Activated T-cell treated with anti-CD3 and anti-CD28 coated beads for 1 hour (primary cell): ENCODE measurements around the gene PTPN18.
"Not testable (repeated sequence)": the region's sequence is repeated elsewhere in the genome, so short reads cannot be mapped to it uniquely, and the experiment has no call there.

Source experiments
- DNase-seq: peaks from one replicate; pipeline ENCODE4 v3.0.0-alpha.2; 2020; ENCODE audit warnings: low read depth

PTPN18 gene, protein sequence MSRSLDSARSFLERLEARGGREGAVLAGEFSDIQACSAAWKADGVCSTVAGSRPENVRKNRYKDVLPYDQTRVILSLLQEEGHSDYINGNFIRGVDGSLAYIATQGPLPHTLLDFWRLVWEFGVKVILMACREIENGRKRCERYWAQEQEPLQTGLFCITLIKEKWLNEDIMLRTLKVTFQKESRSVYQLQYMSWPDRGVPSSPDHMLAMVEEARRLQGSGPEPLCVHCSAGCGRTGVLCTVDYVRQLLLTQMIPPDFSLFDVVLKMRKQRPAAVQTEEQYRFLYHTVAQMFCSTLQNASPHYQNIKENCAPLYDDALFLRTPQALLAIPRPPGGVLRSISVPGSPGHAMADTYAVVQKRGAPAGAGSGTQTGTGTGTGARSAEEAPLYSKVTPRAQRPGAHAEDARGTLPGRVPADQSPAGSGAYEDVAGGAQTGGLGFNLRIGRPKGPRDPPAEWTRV

GRCh38 chr2:130355578-130356431 is at the start of gene PTPN18:
PTPN18 (plus strand) TSS chr2:130356056; CDS start chr2:130356108, 52 bp downstream.
- DNase-seq = peak; percentile 51

- no peak for DNase-seq
Observed at GRCh38 chr2:130307850-130308249, 48.0 kb upstream of the PTPN18 start.

DNA sequence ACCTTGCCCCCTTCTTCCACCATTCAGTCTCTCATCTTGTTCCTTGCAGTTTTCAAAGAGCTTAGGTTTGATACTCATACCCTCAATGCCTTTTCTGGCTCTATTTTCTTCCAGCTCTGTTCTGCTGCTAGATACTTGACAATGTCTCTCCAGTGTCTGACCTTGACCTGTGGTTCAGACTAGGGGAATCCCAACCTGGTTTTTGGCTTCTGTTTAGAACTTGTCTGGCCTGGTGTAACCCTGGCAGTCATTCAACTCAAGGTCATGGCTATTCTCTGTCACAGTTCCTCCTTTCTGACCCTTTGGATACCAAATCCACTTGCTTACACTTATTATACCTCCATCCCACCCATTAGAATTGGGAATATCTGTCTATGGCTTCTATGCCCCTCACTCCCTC is 45.0 kb upstream of the PTPN18 start:
- DNase-seq = no peak

GRCh38 chr2:130313812-130314334 is 42.0 kb upstream of the PTPN18 start:
- DNase-seq = no peak

DNA sequence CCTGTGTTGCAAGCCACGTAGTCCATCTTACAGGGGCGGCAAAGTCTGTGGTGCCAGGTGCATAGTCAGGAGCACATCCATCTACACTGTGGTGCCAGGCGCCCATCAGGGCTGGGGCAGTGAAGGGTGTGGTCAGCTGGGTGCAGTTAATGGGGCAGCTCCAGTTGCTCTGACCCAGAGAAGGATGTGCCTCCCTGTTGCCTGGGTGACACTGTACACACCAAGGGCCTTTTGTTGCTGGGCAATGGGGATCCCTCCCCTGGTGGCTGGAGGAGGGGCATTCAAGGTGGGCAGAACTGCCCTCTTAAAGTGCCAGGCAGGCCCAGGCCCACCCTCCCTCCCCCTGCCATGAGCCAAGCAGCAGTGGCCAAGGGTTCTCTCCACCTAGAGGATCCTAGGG is 41.5 kb upstream of the PTPN18 start:
- no peak for DNase-seq

- DNase-seq = no peak
Observed at GRCh38 chr2:130316596-130316995, 39.3 kb upstream of the PTPN18 start.

GRCh38 chr2:130318906-130319305 is 37.0 kb upstream of the PTPN18 start:
- no peak for DNase-seq

DNA sequence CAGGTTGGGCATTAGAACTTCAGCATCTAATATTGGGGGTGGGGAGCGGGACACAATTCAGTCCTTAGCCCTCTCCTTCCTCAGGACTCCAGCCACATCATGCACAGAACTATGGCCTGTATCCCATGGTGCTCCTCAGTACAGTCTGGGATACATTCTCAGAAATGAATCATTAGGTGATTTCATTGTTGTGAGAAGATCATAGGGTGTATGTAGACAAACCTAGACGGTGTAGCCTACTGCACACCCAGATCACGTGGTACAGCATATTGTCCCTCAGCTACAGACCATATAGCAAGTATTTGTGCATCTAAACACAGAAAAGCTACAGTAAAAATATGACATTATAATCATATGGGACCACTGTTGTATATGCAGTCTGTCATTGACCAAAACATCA is 36.3 kb upstream of the PTPN18 start:
- DNase-seq = no peak

- no peak for DNase-seq
Observed at GRCh38 chr2:130327703-130328527, 27.9 kb upstream of the PTPN18 start.

- no peak for DNase-seq
Observed at GRCh38 chr2:130328710-130329109, 27.1 kb upstream of the PTPN18 start.

DNA sequence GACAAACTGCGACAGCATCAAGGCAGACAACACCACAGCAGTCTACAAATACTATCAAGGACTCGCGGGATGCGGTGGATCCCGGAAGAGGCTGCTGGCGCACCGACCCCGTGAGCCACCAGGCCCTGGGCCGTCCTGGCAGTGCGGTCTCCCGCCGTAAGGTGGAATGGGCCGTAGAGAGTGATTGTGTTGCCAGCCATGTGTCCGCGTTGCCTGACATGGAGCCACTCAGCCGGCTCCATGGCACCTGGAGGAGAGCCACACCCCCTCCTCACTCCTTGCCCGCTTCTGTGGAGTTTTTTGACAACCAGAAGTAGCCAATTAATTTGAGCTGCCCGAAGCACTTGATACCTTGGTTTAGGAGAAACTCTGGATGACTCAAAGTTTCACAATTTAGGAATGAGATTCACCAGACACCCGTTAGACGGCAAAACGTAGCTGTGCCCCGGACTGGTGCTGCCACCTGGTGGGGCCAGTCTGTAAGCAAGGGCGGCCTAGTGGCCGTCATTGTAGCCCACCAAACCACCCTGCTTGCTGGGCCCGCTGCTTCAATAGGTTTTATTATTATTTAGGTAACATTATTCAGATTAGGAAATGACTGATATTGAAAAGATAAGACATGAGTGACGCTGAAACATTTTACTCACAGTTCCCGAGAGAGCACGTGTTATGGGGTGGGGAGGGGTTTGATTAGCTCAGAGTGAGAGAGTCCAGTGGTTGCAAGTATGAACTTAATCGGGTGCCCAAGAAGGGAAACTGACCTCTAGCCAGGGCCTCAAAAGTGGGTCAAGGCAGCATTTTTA is 23.4 kb upstream of the PTPN18 start:
- peak; percentile 52 for DNase-seq

- not testable (repeated sequence) for DNase-seq
Observed at GRCh38 chr2:130333253-130333652, 22.6 kb upstream of the PTPN18 start.

DNA sequence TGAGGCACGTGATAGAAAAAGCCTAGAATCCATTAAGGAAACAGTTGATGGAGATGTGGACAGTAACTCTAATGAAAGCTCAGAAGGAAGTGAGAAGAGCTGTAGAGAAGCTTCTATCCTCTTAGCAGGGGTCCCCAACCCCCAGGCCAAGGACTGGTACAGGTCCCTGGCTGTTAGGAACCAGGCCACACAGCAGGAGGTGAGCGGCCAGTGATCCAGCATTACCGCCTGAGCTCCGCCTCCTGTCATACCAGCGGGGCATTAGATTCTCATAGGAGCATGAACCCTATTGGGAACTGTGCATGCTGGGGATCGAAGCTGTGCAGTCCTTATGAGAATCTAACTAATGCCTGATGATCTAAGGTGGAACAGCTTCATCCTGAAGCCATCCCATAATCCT is 21.8 kb upstream of the PTPN18 start:
- no peak for DNase-seq

GRCh38 chr2:130335226-130335625 is 20.6 kb upstream of the PTPN18 start:
- DNase-seq = no peak

GRCh38 chr2:130336150-130336876 is 19.5 kb upstream of the PTPN18 start:
- no peak for DNase-seq

GRCh38 chr2:130336877-130337734 is 18.8 kb upstream of the PTPN18 start:
- DNase-seq = no peak

GRCh38 chr2:130337735-130338325 is 18.0 kb upstream of the PTPN18 start:
- DNase-seq = no peak

DNA sequence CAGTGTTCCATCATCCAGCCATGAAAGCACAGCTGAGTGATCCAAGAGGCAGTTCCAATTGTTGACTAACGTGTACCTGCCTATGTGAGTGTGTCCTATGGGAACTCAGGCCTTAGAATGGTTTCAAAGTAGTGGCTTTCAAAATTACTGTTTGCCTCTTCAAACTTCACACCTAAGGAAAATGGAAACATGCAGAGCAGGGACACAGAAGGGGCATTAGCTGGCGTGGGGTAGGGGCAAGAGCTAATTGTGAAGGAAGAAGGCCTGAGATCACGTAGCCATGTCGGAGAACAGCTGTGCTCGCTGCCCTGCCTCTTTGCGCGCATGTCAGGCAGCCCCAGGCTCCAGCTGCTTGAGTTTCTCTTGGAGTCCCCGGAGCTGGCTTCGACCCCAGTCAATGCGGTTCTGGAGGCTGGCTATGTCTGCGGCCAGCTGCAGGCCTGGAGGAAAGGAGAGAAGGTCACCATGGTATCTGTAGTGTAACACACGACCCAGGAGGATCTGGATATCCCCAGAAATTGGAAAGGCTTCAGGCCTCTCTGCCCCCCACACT is 17.0 kb upstream of the PTPN18 start:
- DNase-seq = no peak
